Hematopoietic multipotent progenitor cell treated with erythropoietin and hydrocortisone succinate and interleukin-3 and kit ligand, for 15 days (in vitro differentiated cells): ENCODE measurements around the gene TMEM41B.
"Not testable (repeated sequence)": the region's sequence is repeated elsewhere in the genome, so short reads cannot be mapped to it uniquely, and the experiment has no call there.

Source experiments
- DNase-seq: peaks from one replicate; pipeline ENCODE4 v3.0.0-alpha.2; 2015; ENCODE audit warnings: low spot score

Gene TMEM41B

DNA sequence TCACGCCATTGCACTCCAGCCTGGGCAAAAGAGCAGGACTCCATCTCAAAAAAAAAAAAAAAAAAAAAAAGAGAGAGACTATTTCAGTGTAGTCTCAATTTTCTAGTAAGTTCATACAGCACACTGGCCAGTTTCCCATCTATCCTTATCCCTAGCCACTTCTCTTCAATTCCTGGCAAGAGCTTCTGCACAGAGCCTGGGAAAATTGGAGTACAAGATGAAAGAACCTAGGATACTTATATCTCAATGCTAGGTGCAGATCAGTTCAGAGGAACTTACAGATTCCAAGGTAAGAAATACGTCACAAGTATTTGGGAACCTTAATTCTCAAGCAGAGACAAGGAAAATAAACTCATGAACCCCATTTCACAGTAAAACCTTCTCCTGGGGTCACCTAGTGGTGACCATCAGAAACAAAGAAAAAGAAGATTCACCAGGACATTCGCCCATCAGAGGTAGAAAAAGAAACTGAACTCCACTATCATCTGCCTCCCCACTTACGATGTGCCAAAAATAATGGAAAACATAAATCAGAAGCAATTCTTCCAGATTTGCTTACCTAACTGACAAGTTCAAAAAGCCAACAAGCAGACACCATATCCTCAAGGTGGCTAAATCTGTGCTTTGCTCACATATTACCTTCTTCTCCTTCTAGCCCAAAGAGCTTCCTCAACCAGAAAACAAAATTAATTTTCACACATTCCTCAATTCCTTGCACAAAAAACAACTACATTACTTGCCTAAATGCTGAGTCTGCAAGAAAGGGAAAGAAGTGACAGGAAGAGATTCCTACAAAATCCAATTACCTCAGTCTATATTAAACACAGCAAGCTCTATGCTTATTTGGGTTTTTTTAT is 54.2 kb downstream of the TMEM41B start:
- DNase-seq: no peak

DNA sequence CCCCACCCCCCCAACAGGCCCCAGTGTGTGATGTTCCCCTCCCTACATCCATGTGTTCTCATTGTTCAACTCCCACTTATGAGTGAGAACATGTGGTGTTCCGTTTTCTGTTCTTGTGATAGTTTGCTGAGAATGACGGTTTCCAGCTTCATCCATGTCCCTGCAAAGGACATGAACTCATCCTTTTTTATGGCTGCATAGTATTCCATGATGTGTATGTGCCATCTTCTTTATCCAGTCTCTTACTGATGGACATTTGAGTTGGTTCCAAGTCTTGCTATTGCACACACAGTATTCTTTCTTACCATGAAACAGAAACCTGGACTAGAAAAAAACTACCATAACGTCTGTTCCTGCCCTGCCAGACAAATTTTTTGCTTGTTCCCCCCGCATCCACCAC is 56.1 kb downstream of the TMEM41B start:
- not testable (repeated sequence) for DNase-seq

DNA sequence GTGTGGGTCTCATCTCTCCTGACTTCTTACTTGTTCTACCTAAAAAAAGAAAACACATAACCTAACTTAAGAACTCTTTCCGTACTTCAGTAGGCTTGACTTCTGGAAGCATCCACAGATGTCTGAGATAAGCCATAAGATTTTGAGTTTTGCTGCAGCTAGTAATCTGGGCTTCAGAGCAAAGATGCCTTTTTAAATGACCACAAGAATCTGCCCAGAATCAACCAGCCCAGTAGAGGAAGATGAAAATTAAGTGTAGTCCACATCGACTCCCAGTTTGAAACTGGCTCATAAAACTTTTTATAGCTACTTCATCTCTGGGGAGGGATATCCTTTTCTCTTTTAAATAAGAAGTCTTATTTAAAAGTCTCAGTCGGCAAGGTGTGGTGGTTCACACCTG is 60.0 kb downstream of the TMEM41B start:
- no peak for DNase-seq

GRCh38 chr11:9253086-9253485 is 61.3 kb downstream of the TMEM41B start:
- no peak for DNase-seq

GRCh38 chr11:9251311-9251710 is 63.1 kb downstream of the TMEM41B start:
- no peak for DNase-seq

- no peak for DNase-seq
Measured at GRCh38 chr11:9250139-9250582, 64.2 kb downstream of the TMEM41B start.

DNA sequence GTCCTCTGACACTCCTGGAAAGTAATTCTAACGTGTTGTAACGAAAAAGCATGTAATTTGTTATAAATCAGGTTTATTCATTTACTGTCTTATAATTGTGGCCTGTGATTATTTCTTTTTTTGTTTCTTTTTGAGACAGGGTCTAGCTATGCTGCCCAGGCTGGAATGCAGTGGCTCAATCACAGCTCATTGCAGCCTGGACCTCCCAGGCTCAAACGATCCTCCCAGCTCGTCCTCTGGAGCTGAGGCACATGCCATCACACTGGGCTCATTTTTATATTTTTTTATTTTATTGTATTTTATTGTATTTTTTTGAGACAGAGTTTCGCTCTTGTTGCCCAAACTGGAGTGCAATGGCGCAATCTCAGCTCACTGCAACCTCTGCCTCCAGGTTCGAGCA is 65.1 kb downstream of the TMEM41B start:
- no peak for DNase-seq

DNA sequence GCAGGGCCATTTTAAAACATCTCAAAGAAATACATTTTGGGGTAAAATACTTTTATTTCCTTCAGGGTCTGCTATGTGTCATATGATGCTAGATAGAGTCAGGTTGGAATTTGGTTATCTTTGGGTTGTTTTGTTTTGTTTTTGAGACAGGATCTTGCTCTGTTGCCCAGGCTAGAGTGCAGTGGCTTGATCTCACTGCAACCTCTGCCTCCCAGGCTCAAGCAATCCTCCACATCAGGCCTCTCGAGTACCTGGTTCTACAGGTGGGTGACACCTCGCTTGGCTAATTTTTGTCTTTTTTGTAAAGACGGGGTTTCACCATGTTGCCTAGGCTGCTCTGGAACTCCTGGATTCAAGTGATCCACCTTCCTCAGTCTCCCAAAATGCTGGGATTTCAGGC is 66.5 kb downstream of the TMEM41B start:
- no peak for DNase-seq

DNA sequence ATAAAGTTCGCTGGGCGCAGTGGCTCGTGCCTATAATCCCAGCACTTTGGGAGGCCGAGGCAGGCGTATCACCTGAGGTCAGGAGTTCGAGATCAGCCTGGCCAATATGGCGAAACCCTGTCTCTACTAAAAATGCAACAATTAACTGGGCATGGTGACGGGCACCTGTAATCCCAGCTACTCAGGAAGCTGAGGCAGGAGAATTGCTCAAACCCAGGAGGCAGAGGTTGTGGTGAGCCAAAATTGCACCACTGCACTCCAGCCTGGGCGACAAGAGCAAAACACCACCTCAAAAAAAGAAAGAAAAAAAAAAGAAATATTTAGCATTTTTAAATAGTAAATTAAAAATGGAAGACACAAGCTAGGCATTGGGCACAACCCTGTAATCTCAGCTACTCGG is 78.2 kb downstream of the TMEM41B start:
- not testable (repeated sequence) for DNase-seq

DNA sequence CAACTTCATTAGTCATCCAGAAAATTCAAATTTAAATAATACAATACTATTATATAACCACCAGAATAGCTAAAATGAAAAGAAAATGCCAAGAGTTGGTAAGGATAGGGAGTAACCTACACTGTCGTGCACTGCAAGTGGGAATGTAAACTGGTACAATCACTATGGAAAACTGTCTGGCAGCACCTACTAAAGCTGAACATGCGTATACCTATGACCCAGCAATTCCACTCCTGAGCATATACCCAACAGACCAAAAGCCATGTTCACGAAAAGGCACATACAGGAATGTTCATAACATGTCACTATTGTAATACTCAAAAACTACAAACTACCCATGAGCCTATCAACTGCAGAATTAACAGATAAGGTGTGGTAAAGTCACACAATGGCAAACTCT is 81.9 kb downstream of the TMEM41B start:
- DNase-seq: no peak

- no peak for DNase-seq
Measured at GRCh38 chr11:9231848-9232177, 82.6 kb downstream of the TMEM41B start.
